GM12878 (cell line): ENCODE data around the gene MYOM3. TPM values are rescaled to one million over a fixed set of nuclear protein-coding genes. Genes with fewer than 3 reads are reported as not detected.

Experiments
- ATAC-seq: fragments of 200-7000 bp; cut with Tn5 transposase; 3 replicates; pipeline ENCODE4 v1.9.1; 2020; ENCODE audit warnings: mild to moderate bottlenecking, moderate library complexity
- BruUV-seq: library from RNA; stranded (reverse); fragments of 400-500 nt; replicated peaks from 2 replicates; lab custom pipeline; 2021; lab: Mats Ljungman, UMichigan
- CTCF ChIA-PET: fragments of 300-600 bp; sonication (Branson Sonifier 250); formaldehyde crosslinking; extraction: SDS; loops from one replicate; lab custom pipeline; 2021; ENCODE audit warnings: inconsistent platforms; lab: Yijun Ruan, JAX
- POLR2A ChIA-PET: fragments of 350-600 bp; formaldehyde crosslinking; extraction: SDS; loops from one replicate; lab custom pipeline; 2021; ENCODE audit warnings: inconsistent platforms; lab: Charles Lee
- RAD21 ChIA-PET: fragments of 300-600 bp; sonication (Branson Sonifier 250); formaldehyde crosslinking; loops from one replicate; lab custom pipeline; 2023; ENCODE audit warnings: antibody characterized with exemption; ENCODE audit not compliant: unreplicated experiment; lab: Charles Lee
- SMC1A ChIA-PET: fragments of 300-600 bp; sonication (Branson Sonifier 250); formaldehyde crosslinking; loops from one replicate; lab custom pipeline; 2023; ENCODE audit not compliant: unreplicated experiment, uncharacterized antibody; lab: Charles Lee
- DNase-seq: peaks from one replicate; pipeline ENCODE4 v3.0.0-alpha.2; 2011; ENCODE audit warnings: low read depth, low spot score
- FAIRE-seq: peaks from 3 replicates; lab custom pipeline; 2011; peaks lifted over from hg19 to GRCh38; lab: Jason Lieb, UNC
- H2AFZ ChIP-seq: 2 replicates; pipeline ENCODE4 v1.6.0; 2011; ENCODE audit warnings: low read depth, low read length, control low read depth; ENCODE audit not compliant: control insufficient read depth
- H3K27ac ChIP-seq: 2 replicates; pipeline ENCODE4 v1.5.1; 2011; ENCODE audit warnings: control low read depth; ENCODE audit not compliant: control insufficient read depth, insufficient read depth
- H3K27me3 ChIP-seq, 2 experiments: replicated peaks in 1 of 2; 2 replicates each; pipeline versions ENCODE4 v1.6.0 to v1.6.1; 2011; ENCODE audit warnings: low read length in 1 of 2; ENCODE audit not compliant: control insufficient read depth in 2 of 2, insufficient read depth in 2 of 2
- H3K36me3 ChIP-seq, 2 experiments: 2 replicates each; pipeline ENCODE4 v1.5.1; 2011; ENCODE audit warnings: low read length in 1 of 2; ENCODE audit not compliant: control insufficient read depth in 2 of 2, insufficient read depth in 2 of 2
- H3K4me1 ChIP-seq: 2 replicates; pipeline ENCODE4 v1.6.1; 2011; ENCODE audit warnings: mild to moderate bottlenecking, low read length, moderate library complexity, mixed read lengths; ENCODE audit not compliant: control insufficient read depth, insufficient read depth
- H3K4me2 ChIP-seq: 2 replicates; pipeline ENCODE4 v1.6.0; 2011; ENCODE audit warnings: control low read depth; ENCODE audit not compliant: control insufficient read depth, insufficient read depth
- H3K4me3 ChIP-seq: fragments of 200-600 bp; sonication (generic); 2 replicates; pipeline ENCODE4 v1.5.1; 2016
- H3K79me2 ChIP-seq: 2 replicates; pipeline ENCODE4 v1.6.0; 2011; ENCODE audit warnings: low read length; ENCODE audit not compliant: control insufficient read depth, insufficient read depth
- H3K9ac ChIP-seq: 2 replicates; pipeline ENCODE4 v1.8.0; 2011; ENCODE audit warnings: low read length, control low read depth, mixed read lengths; ENCODE audit not compliant: control insufficient read depth, insufficient read depth
- H3K9me3 ChIP-seq: replicated peaks from 3 replicates; pipeline ENCODE4 v1.5.1; 2011; ENCODE audit warnings: mild to moderate bottlenecking, low read length; ENCODE audit not compliant: control insufficient read depth, insufficient read depth
- H4K20me1 ChIP-seq: 2 replicates; pipeline ENCODE4 v1.6.0; 2011; ENCODE audit not compliant: control insufficient read depth, insufficient read depth
- CBX3 ChIP-seq: fragments of 200-600 bp; sonication (generic); IDR thresholded peaks from 2 replicates; pipeline ENCODE4 v1.6.1; 2016; ENCODE audit warnings: low read depth, borderline replicate concordance
- FOXK2 ChIP-seq: fragments of 450-650 bp; IDR thresholded peaks from 2 replicates; pipeline ENCODE4 v1.6.1; 2017; ENCODE audit warnings: mild to moderate bottlenecking, moderate library complexity
- HDAC2 ChIP-seq: fragments of 200-600 bp; sonication (generic); IDR thresholded peaks from 2 replicates; pipeline ENCODE4 v1.6.1; 2017
- KAT2A ChIP-seq: conservative IDR thresholded peaks from 2 replicates; pipeline ENCODE4 v1.6.1; 2011; ENCODE audit warnings: low read depth, low read length; ENCODE audit not compliant: control insufficient read depth
- SUZ12 ChIP-seq: fragments of 200-600 bp; sonication (generic); IDR thresholded peaks from one replicate; pipeline ENCODE4 v1.6.1; 2018; ENCODE audit warnings: antibody characterized with exemption, mild to moderate bottlenecking; ENCODE audit not compliant: unreplicated experiment
- ZNF217 ChIP-seq: fragments of 450-650 bp; IDR thresholded peaks from 2 replicates; pipeline ENCODE4 v1.6.1; 2017; ENCODE audit warnings: antibody characterized with exemption, mild to moderate bottlenecking
- WGBS: methylation state at CpG from one replicate; pipeline ENCODE4 v1.1.6; 2016; ENCODE audit warnings: low lambda C conversion rate; ENCODE audit not compliant: insufficient replicate concordance, insufficient coverage; ENCODE audit errors: missing lambda C conversion rate; 5-methylcytosine and 5-hydroxymethylcytosine counted together
- in situ Hi-C: fragments of 300-500 bp; cut with MboI; formaldehyde crosslinking; loops from 9 replicates; pipeline ENCODE4 v1.14.3; 2018; ENCODE audit warnings: mixed read lengths
- intact Hi-C: fragments of 100-400 bp; cut with micrococcal nuclease; formaldehyde crosslinking; loops from one replicate; pipeline ENCODE4 v1.14.2; 2022; ENCODE audit not compliant: unreplicated experiment
- polyA plus RNA-seq, 11 experiments: library from polyadenylated mRNA; depleted of rRNA in 4 of 11; unstranded in 6 of 11; stranded (reverse) in 5 of 11; fragments of >200 nt; fragmentation: Nextera tagmentation in 4 of 11; fragmentation: Illumina TruSeq in 1 of 11; extraction: Ambion mirVana in 4 of 11; extraction: Trizol in 1 of 11; gene quantifications; 1 replicate in 1 of 11; 2 replicates in 10 of 11; pipeline versions ENCODE4 v1.2.1 to v1.2.3, GENCODE V29; 2011 to 2016; ENCODE audit warnings: inconsistent platforms in 2 of 11, missing spikeins in 2 of 11, low read depth in 1 of 11
- total RNA-seq, 4 experiments: library from RNA; depleted of rRNA in 3 of 4; stranded (reverse); fragments of >200 nt in 3 of 4; fragmentation: Illumina TruSeq in 1 of 4; extraction: Trizol in 1 of 4; gene quantifications; 2 replicates each; pipeline versions ENCODE4 v1.2.1 to v1.2.3, GENCODE V29; 2013 to 2021
- TF ChIP-seq, protein P1 (sequence below): fragments of 450-650 bp; IDR thresholded peaks from 2 replicates; pipeline ENCODE4 v1.6.1; 2017; ENCODE audit warnings: borderline replicate concordance
- TF ChIP-seq, protein P2 (sequence below): fragments of 450-650 bp; IDR thresholded peaks from 2 replicates; pipeline ENCODE4 v1.6.1; 2018; ENCODE audit warnings: mild to moderate bottlenecking, low read depth, moderate library complexity; ENCODE audit not compliant: partially characterized antibody
- TF ChIP-seq, protein P3 (sequence below), 3 experiments: IDR thresholded peaks in 2 of 3; conservative IDR thresholded peaks in 1 of 3; 2 replicates each; pipeline ENCODE4 v1.5.1; 2011; ENCODE audit warnings: low read depth in 3 of 3, low read length in 3 of 3, mild to moderate bottlenecking in 3 of 3, control low read depth in 2 of 3, moderate library complexity in 2 of 3, inconsistent platforms in 1 of 3, mixed read lengths in 1 of 3; ENCODE audit not compliant: control insufficient read depth in 2 of 3, insufficient read depth in 1 of 3; ENCODE audit errors: extremely low read depth in 1 of 3
- TF ChIP-seq, protein P4 (sequence below): IDR thresholded peaks from 2 replicates; pipeline ENCODE4 v1.6.1; 2012; ENCODE audit warnings: mild to moderate bottlenecking, low read depth, low read length

MYOM3 gene
- total and polyA plus RNA-seq, 10 of the 15 experiments (the other 5 are each of a cell fraction or from before 2014, with no cell fraction given) = 0.06 TPM; not detected in 9

DNA sequence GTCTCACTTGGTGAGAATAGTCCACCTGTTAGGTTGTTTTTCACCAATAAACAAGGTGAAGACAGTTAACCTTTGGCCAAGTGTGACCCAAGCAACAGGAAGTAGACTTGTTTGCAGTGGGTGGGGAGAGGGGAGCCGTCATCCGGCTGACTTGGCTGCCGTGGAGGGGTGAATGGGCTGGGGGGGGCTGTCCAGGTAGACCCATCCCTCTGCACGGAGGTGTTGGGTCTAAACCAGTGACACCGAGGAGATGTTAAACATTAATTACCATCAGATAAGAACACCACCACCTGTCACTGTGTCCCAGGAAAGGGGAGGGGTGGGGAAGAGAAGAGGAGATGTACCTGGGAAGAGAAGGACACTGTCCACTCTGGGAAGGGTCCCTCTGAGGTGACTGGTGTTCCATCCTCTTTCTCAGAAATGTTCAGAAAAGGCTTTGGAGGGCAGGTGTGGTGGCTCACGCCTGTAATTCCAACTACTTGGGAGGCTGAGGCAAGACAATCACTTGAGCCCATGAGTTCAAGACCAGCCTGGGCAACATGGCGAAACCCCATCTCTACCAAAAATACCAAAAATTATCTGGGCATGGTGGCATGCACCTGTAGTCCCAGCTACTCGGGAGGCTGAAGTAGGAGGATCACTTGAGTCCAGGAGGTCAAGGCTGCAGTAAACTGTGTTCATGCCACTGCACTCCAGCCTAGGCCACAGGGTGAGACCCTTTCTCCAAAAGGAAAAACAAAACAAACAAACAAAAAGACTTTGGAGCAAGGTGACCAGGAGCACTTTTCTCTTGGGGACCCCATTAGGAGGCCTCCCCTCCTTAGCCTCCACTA, 6.7 kb upstream of the MYOM3 start:
- Histone ChIP-seq H3K36me3 (no peaks in the 10 kb centered on the region), H3K79me2 (no peaks in the 10 kb centered on the region), H3K4me1 (no peaks in the 10 kb centered on the region), H3K4me3 (no peak overlapping the region), H3K4me2 (no peak overlapping the region), H3K27me3 (peaks cover 0 to 3% of the 10 kb centered on the region in 2 experiments; a peak in 2 of 4 replicates), H3K9ac (no peak overlapping the region), H3K9me3 (no peaks in the 10 kb centered on the region), H3K27ac (no peak overlapping the region), H4K20me1 (no peaks in the 10 kb centered on the region), H2AFZ (no peak overlapping the region)
- WGBS = 27% methylated on average over 8 of the region's 8 CpGs
- POLR2A ChIA-PET = no interaction called here
- BruUV-seq = no TSS peak
- SMC1A ChIA-PET = no interaction called here
- in situ Hi-C loops = no loop called here
- intact Hi-C loops = no loop called here
- FAIRE-seq (no peak), ATAC-seq (no peak), DNase-seq (no peak)
- RAD21 ChIA-PET = no interaction called here
- CTCF ChIA-PET = no interaction called here
- TF ChIP-seq, protein P1, sequence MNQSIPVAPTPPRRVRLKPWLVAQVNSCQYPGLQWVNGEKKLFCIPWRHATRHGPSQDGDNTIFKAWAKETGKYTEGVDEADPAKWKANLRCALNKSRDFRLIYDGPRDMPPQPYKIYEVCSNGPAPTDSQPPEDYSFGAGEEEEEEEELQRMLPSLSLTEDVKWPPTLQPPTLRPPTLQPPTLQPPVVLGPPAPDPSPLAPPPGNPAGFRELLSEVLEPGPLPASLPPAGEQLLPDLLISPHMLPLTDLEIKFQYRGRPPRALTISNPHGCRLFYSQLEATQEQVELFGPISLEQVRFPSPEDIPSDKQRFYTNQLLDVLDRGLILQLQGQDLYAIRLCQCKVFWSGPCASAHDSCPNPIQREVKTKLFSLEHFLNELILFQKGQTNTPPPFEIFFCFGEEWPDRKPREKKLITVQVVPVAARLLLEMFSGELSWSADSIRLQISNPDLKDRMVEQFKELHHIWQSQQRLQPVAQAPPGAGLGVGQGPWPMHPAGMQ = no peak
- TF ChIP-seq SUZ12 (no peak), KAT2A (no peak), ZNF217 (no peak), FOXK2 (no peak), CBX3 (no peak), HDAC2 (no peak)
- TF ChIP-seq, protein P2, sequence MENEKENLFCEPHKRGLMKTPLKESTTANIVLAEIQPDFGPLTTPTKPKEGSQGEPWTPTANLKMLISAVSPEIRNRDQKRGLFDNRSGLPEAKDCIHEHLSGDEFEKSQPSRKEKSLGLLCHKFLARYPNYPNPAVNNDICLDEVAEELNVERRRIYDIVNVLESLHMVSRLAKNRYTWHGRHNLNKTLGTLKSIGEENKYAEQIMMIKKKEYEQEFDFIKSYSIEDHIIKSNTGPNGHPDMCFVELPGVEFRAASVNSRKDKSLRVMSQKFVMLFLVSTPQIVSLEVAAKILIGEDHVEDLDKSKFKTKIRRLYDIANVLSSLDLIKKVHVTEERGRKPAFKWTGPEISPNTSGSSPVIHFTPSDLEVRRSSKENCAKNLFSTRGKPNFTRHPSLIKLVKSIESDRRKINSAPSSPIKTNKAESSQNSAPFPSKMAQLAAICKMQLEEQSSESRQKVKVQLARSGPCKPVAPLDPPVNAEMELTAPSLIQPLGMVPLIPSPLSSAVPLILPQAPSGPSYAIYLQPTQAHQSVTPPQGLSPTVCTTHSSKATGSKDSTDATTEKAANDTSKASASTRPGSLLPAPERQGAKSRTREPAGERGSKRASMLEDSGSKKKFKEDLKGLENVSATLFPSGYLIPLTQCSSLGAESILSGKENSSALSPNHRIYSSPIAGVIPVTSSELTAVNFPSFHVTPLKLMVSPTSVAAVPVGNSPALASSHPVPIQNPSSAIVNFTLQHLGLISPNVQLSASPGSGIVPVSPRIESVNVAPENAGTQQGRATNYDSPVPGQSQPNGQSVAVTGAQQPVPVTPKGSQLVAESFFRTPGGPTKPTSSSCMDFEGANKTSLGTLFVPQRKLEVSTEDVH = no peak
- TF ChIP-seq, protein P3, sequence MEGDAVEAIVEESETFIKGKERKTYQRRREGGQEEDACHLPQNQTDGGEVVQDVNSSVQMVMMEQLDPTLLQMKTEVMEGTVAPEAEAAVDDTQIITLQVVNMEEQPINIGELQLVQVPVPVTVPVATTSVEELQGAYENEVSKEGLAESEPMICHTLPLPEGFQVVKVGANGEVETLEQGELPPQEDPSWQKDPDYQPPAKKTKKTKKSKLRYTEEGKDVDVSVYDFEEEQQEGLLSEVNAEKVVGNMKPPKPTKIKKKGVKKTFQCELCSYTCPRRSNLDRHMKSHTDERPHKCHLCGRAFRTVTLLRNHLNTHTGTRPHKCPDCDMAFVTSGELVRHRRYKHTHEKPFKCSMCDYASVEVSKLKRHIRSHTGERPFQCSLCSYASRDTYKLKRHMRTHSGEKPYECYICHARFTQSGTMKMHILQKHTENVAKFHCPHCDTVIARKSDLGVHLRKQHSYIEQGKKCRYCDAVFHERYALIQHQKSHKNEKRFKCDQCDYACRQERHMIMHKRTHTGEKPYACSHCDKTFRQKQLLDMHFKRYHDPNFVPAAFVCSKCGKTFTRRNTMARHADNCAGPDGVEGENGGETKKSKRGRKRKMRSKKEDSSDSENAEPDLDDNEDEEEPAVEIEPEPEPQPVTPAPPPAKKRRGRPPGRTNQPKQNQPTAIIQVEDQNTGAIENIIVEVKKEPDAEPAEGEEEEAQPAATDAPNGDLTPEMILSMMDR (IDR thresholded peaks at IDR 0.05 in 2 of 3, conservative IDR thresholded peaks at IDR 0.05 in 1 of 3; ENCODE audit: control insufficient read depth in 2 of 3, extremely low read depth in 1 of 3, insufficient read depth in 1 of 3, low read depth in 3 of 3, low read length in 3 of 3) = no peak
- TF ChIP-seq, protein P4, sequence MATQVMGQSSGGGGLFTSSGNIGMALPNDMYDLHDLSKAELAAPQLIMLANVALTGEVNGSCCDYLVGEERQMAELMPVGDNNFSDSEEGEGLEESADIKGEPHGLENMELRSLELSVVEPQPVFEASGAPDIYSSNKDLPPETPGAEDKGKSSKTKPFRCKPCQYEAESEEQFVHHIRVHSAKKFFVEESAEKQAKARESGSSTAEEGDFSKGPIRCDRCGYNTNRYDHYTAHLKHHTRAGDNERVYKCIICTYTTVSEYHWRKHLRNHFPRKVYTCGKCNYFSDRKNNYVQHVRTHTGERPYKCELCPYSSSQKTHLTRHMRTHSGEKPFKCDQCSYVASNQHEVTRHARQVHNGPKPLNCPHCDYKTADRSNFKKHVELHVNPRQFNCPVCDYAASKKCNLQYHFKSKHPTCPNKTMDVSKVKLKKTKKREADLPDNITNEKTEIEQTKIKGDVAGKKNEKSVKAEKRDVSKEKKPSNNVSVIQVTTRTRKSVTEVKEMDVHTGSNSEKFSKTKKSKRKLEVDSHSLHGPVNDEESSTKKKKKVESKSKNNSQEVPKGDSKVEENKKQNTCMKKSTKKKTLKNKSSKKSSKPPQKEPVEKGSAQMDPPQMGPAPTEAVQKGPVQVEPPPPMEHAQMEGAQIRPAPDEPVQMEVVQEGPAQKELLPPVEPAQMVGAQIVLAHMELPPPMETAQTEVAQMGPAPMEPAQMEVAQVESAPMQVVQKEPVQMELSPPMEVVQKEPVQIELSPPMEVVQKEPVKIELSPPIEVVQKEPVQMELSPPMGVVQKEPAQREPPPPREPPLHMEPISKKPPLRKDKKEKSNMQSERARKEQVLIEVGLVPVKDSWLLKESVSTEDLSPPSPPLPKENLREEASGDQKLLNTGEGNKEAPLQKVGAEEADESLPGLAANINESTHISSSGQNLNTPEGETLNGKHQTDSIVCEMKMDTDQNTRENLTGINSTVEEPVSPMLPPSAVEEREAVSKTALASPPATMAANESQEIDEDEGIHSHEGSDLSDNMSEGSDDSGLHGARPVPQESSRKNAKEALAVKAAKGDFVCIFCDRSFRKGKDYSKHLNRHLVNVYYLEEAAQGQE = no peak
